ENCODE data around the gene GLYATL3. TPM values are rescaled to one million over a fixed set of nuclear protein-coding genes. Genes with fewer than 3 reads are reported as not detected.
"Not testable (repeated sequence)": the region's sequence is repeated elsewhere in the genome, so short reads cannot be mapped to it uniquely, and the experiment has no call there.

The GLYATL3 gene
- total RNA-seq = not detected

- CTCF ChIA-PET = no interaction called here
These were observed at the start of gene GLYATL3 for GRCh38 chr6:49499623-49500022. Gene GLYATL3 (plus strand): TSS chr6:49499923. CDS start chr6:49511991, 12,068 bp downstream.

GRCh38 chr6:49453221-49453620, 46.5 kb upstream of the GLYATL3 start:
- no peak for DNase-seq
- ChIA-PET CTCF (interaction anchor here (1.0 to 1.3 kb wide), 4 partner anchors 9 to 79 kb away, joined by 3 to 7 read pairs (median 4); no protein-coding TSS in a partner anchor), POLR2A (interaction anchor here (2.0 kb wide), 1 partner anchor 12 kb away, joined by 6 read pairs; no protein-coding TSS in a partner anchor)
- Mint-ChIP-seq H3K36me3 (ENCODE audit: low read depth) (peaks cover 29% of the 10 kb centered on the region), H3K27ac (no peak overlapping the region), H3K27me3 (no peaks in the 10 kb centered on the region), H3K4me1 (peaks cover 9% of the 10 kb centered on the region), H3K4me3 (no peak overlapping the region), H3K9me3 (no peaks in the 10 kb centered on the region)

More at GRCh38 chr6:49499623-49500022, at the start of gene GLYATL3:
- no peak within 1 kb of the TSS for H3K4me3 Mint-ChIP-seq
- no peaks in the 10 kb centered on the region for H3K4me1 Mint-ChIP-seq
- peaks cover 4% of the 10 kb centered on the region for H3K27me3 Mint-ChIP-seq
- DNase-seq = no peak
- H3K9me3 Mint-ChIP-seq = no peaks in the 10 kb centered on the region
- POLR2A ChIA-PET = no interaction called here
- H3K27ac Mint-ChIP-seq = no peak within 1 kb of the TSS
- H3K36me3 Mint-ChIP-seq (ENCODE audit: low read depth) = peaks cover 3% of the 10 kb centered on the region

- no peak for DNase-seq
- Mint-ChIP-seq H3K36me3 (ENCODE audit: low read depth) (peaks cover 31% of the 10 kb centered on the region), H3K4me1 (peaks cover 12% of the 10 kb centered on the region), H3K9me3 (no peaks in the 10 kb centered on the region), H3K27ac (peak overlapping the region; percentile 73), H3K27me3 (no peaks in the 10 kb centered on the region), H3K4me3 (peak overlapping the region; percentile 34)
- POLR2A ChIA-PET = interaction anchor here (0.8 to 2.0 kb wide), 2 partner anchors 10 kb away, joined by 6 read pairs; no protein-coding TSS in a partner anchor
- CTCF ChIA-PET = interaction anchor here (1.4 kb wide), 1 partner anchor 45 kb away, joined by 5 read pairs; no protein-coding TSS in a partner anchor
These were observed 44.7 kb upstream of the GLYATL3 start for GRCh38 chr6:49454787-49455709.

- Mint-ChIP-seq H3K4me1 (peaks cover 29% of the 10 kb centered on the region), H3K36me3 (ENCODE audit: low read depth) (peaks cover 26% of the 10 kb centered on the region), H3K4me3 (no peak overlapping the region), H3K27ac (no peak overlapping the region), H3K9me3 (no peaks in the 10 kb centered on the region), H3K27me3 (no peaks in the 10 kb centered on the region)
- CTCF ChIA-PET = no interaction called here
- DNase-seq = no peak
- POLR2A ChIA-PET = no interaction called here
These were observed 42.0 kb upstream of the GLYATL3 start for GRCh38 chr6:49457771-49458170.

GRCh38 chr6:49462071-49462470, 37.7 kb upstream of the GLYATL3 start:
- peak overlapping the region; percentile 96 for H3K27ac Mint-ChIP-seq
- peaks cover 47% of the 10 kb centered on the region for H3K4me1 Mint-ChIP-seq
- H3K36me3 Mint-ChIP-seq (ENCODE audit: low read depth) = peaks cover 36% of the 10 kb centered on the region
- ChIA-PET CTCF (interaction anchor here (1.4 to 1.7 kb wide), 2 partner anchors 9 to 70 kb away, joined by 4 to 7 read pairs; no protein-coding TSS in a partner anchor), POLR2A (interaction anchor here (0.8 kb wide), 1 partner anchor 12 kb away, joined by 3 read pairs; no protein-coding TSS in a partner anchor)
- no peaks in the 10 kb centered on the region for H3K27me3 Mint-ChIP-seq
- no peak for DNase-seq
- H3K9me3 Mint-ChIP-seq = no peaks in the 10 kb centered on the region
- peak overlapping the region; percentile 98 for H3K4me3 Mint-ChIP-seq

GRCh38 chr6:49462599-49462926, 37.2 kb upstream of the GLYATL3 start:
- DNase-seq = no peak
- Mint-ChIP-seq H3K4me1 (peaks cover 49% of the 10 kb centered on the region), H3K4me3 (peak overlapping the region; percentile 98), H3K27ac (peak overlapping the region; percentile 96), H3K9me3 (no peaks in the 10 kb centered on the region), H3K27me3 (no peaks in the 10 kb centered on the region), H3K36me3 (ENCODE audit: low read depth) (peaks cover 35% of the 10 kb centered on the region)
- ChIA-PET POLR2A (interaction anchor here (0.8 kb wide), 1 partner anchor 13 kb away, joined by 3 read pairs; no protein-coding TSS in a partner anchor), CTCF (interaction anchor here (1.7 kb wide), 1 partner anchor 9 kb away, joined by 7 read pairs; no protein-coding TSS in a partner anchor)

- POLR2A ChIA-PET = interaction anchor here (1.4 kb wide), 1 partner anchor 87 kb away, joined by 3 read pairs; no protein-coding TSS in a partner anchor
- H3K4me3 Mint-ChIP-seq = peak within 1 kb of the TSS; percentile 98
- peaks cover 37% of the 10 kb centered on the region for H3K36me3 Mint-ChIP-seq (ENCODE audit: low read depth)
- H3K27ac Mint-ChIP-seq = peak within 1 kb of the TSS; percentile 96
- H3K4me1 Mint-ChIP-seq = peaks cover 53% of the 10 kb centered on the region
- no peaks in the 10 kb centered on the region for H3K9me3 Mint-ChIP-seq
- DNase-seq = peak; percentile 94
- CTCF ChIA-PET = interaction anchor here (0.6 to 1.7 kb wide), 2 partner anchors 10 to 69 kb away, joined by 3 to 7 read pairs; no protein-coding TSS in a partner anchor
- H3K27me3 Mint-ChIP-seq = no peaks in the 10 kb centered on the region
These were observed 36.7 kb upstream of the GLYATL3 start, which contains the start of the genes CENPQ and MMUT for GRCh38 chr6:49462927-49463611. Gene CENPQ (plus strand): TSS chr6:49463370. CDS start chr6:49470177, 6,807 bp downstream. Gene MMUT (minus strand): TSS chr6:49463253. CDS start chr6:49459466, 3,787 bp downstream.

- Mint-ChIP-seq H3K27ac (peak overlapping the region; percentile 96), H3K9me3 (no peaks in the 10 kb centered on the region), H3K36me3 (ENCODE audit: low read depth) (peaks cover 38% of the 10 kb centered on the region), H3K27me3 (no peaks in the 10 kb centered on the region), H3K4me3 (peak overlapping the region; percentile 98), H3K4me1 (peaks cover 53% of the 10 kb centered on the region)
- ChIA-PET CTCF (interaction anchor here (0.6 kb wide), 1 partner anchor 68 kb away, joined by 3 read pairs; no protein-coding TSS in a partner anchor), POLR2A (interaction anchor here (0.8 to 1.4 kb wide), 2 partner anchors 8 to 86 kb away, joined by 3 read pairs; no protein-coding TSS in a partner anchor)
- DNase-seq = no peak
These were observed 36.1 kb upstream of the GLYATL3 start for GRCh38 chr6:49463612-49463967.

GRCh38 chr6:49464691-49465090, 35.0 kb upstream of the GLYATL3 start:
- no peak for DNase-seq
- CTCF ChIA-PET = interaction anchor here (1.1 kb wide), 1 partner anchor 11 kb away, joined by 3 read pairs; no protein-coding TSS in a partner anchor
- Mint-ChIP-seq H3K27me3 (no peaks in the 10 kb centered on the region), H3K27ac (peak overlapping the region; percentile 16), H3K4me1 (peaks cover 52% of the 10 kb centered on the region), H3K4me3 (peak overlapping the region; percentile 98), H3K36me3 (ENCODE audit: low read depth) (peaks cover 35% of the 10 kb centered on the region), H3K9me3 (no peaks in the 10 kb centered on the region)
- POLR2A ChIA-PET = interaction anchor here (1.3 to 1.7 kb wide), 3 partner anchors 9 to 85 kb away, joined by 3 to 6 read pairs (median 6); no protein-coding TSS in a partner anchor

GRCh38 chr6:49468042-49468441, 31.7 kb upstream of the GLYATL3 start:
- Mint-ChIP-seq H3K9me3 (no peaks in the 10 kb centered on the region), H3K36me3 (ENCODE audit: low read depth) (peaks cover 46% of the 10 kb centered on the region), H3K4me3 (no peak overlapping the region), H3K27ac (no peak overlapping the region), H3K4me1 (peaks cover 33% of the 10 kb centered on the region), H3K27me3 (no peaks in the 10 kb centered on the region)
- ChIA-PET POLR2A (no interaction called here), CTCF (no interaction called here)
- no peak for DNase-seq

GRCh38 chr6:49476564-49476963, 23.2 kb upstream of the GLYATL3 start:
- CTCF ChIA-PET, H3K4me3 Mint-ChIP-seq, H3K27me3 Mint-ChIP-seq, H3K9me3 Mint-ChIP-seq, H3K27ac Mint-ChIP-seq, POLR2A ChIA-PET, H3K4me1 Mint-ChIP-seq, DNase-seq: not testable (repeated sequence)
- H3K36me3 Mint-ChIP-seq (ENCODE audit: low read depth) = peaks cover 63% of the 10 kb centered on the region

- no peak overlapping the region for H3K4me3 Mint-ChIP-seq
- H3K27me3 Mint-ChIP-seq = no peaks in the 10 kb centered on the region
- ChIA-PET CTCF (no interaction called here), POLR2A (no interaction called here)
- peaks cover 6% of the 10 kb centered on the region for H3K9me3 Mint-ChIP-seq
- no peak overlapping the region for H3K27ac Mint-ChIP-seq
- DNase-seq = no peak
- H3K4me1 Mint-ChIP-seq = peaks cover 2% of the 10 kb centered on the region
- peaks cover 47% of the 10 kb centered on the region for H3K36me3 Mint-ChIP-seq (ENCODE audit: low read depth)
These were observed 20.3 kb upstream of the GLYATL3 start for GRCh38 chr6:49479308-49479970.

Measured in activated CD4-positive, alpha-beta memory T cell treated with anti-CD3 and anti-CD28 coated beads, Interleukin-2, amount 10 ng/mL, durations not matched to agents 7 days and 5 days (primary cell).